ENCODE results near the gene TMC3. TPM values are rescaled to one million over a fixed set of nuclear protein-coding genes. Genes with fewer than 3 reads are reported as not detected.

TMC3 gene
- polyA plus RNA-seq, 1 of the 3 experiments (the other 2 are of a cell fraction), result not detected

DNA sequence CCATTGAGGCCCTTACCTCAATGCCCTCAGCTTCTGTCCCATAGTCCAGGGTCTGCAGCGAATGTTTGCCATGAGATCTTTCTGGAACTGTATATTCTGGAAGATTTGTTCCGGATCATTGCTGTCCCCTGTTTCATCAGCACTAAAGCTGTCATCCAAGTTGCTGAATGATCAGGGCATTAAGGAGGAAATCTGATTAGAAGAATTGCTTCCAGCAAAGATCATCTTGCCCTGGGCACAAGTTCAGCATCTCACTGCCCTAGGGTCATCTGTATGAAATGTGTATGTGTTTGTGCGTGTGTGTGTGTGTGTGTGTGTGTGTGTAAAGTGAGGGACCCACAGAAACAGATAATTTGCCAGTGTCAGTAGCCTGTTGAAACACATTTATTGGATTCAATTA, 1.4 kb downstream of the TMC3 start:
- DNase-seq, result no peak
- H3K27ac ChIP-seq (ENCODE audit: low read depth in 2 of 2, low read length in 1 of 2), result no peak overlapping the region
- H2AFZ ChIP-seq (ENCODE audit: low read depth), result no peak overlapping the region
- TF ChIP-seq USF1 (IDR thresholded peaks at IDR 0.05; ENCODE audit: borderline replicate concordance, low read depth), result no peak
- no peaks in the 10 kb centered on the region for H4K20me1 ChIP-seq (ENCODE audit: insufficient read depth)
- no peaks in the 10 kb centered on the region for H3K9me3 ChIP-seq
- no peak overlapping the region for H3K9ac ChIP-seq
- no peaks in the 10 kb centered on the region for H3K27me3 ChIP-seq (ENCODE audit: insufficient read depth)
- CTCF ChIA-PET, result interaction anchor here (0.7 to 2.3 kb wide), 8 partner anchors 12 to 217 kb away, joined by 3 to 10 read pairs (median 4); no protein-coding TSS in a partner anchor
- no peaks in the 10 kb centered on the region for H3K36me3 ChIP-seq (replicated peaks in 1 of 2; ENCODE audit: control insufficient read depth in 1 of 2, insufficient read depth in 2 of 2, low read length in 1 of 2)
- no peaks in the 10 kb centered on the region for H3F3A ChIP-seq (replicated peaks; ENCODE audit: insufficient read depth)
- POLR2A ChIA-PET, result no interaction called here
- 52% methylated on average over 3 of the region's 3 CpGs for WGBS (ENCODE audit: low lambda C conversion rate)
- H3K4me3 ChIP-seq (ENCODE audit: low read depth in 2 of 2, low read length in 1 of 2), result no peak overlapping the region
- H3K4me1 ChIP-seq (ENCODE audit: control insufficient read depth in 1 of 2, insufficient read depth in 2 of 2, low read depth in 1 of 2, low read length in 1 of 2), result peaks cover 0 to 2% of the 10 kb centered on the region in 2 experiments; a peak in 1 of 4 replicates
- H3K9me2 ChIP-seq, result no peaks in the 10 kb centered on the region
- no peak overlapping the region for H3K4me2 ChIP-seq
- no peaks in the 10 kb centered on the region for H3K79me2 ChIP-seq (ENCODE audit: insufficient read depth)

- Histone ChIP-seq H3K27me3 (ENCODE audit: insufficient read depth) (no peaks in the 10 kb centered on the region), H4K20me1 (ENCODE audit: insufficient read depth) (no peaks in the 10 kb centered on the region), H3K4me1 (ENCODE audit: control insufficient read depth in 1 of 2, insufficient read depth in 2 of 2, low read depth in 1 of 2, low read length in 1 of 2) (no peaks in the 10 kb centered on the region), H3K79me2 (ENCODE audit: insufficient read depth) (no peaks in the 10 kb centered on the region), H3K27ac (ENCODE audit: low read depth in 2 of 2, low read length in 1 of 2) (no peak overlapping the region), H2AFZ (ENCODE audit: low read depth) (no peak overlapping the region), H3K36me3 (replicated peaks in 1 of 2; ENCODE audit: control insufficient read depth in 1 of 2, insufficient read depth in 2 of 2, low read length in 1 of 2) (no peaks in the 10 kb centered on the region), H3K9me2 (no peaks in the 10 kb centered on the region), H3F3A (replicated peaks; ENCODE audit: insufficient read depth) (no peaks in the 10 kb centered on the region), H3K4me2 (no peak overlapping the region), H3K9ac (no peak overlapping the region), H3K4me3 (ENCODE audit: low read depth in 2 of 2, low read length in 1 of 2) (no peak overlapping the region), H3K9me3 (no peaks in the 10 kb centered on the region)
- WGBS (ENCODE audit: low lambda C conversion rate), result 56% methylated on average over 5 of the region's 5 CpGs
- no peak for DNase-seq
- TF ChIP-seq PBX3 (IDR thresholded peaks at IDR 0.05) (no peak), TAF1 (IDR thresholded peaks at IDR 0.05; ENCODE audit: borderline replicate concordance, low read depth, low read length) (no peak), GATA2 (CRISPR knock-in tag; IDR thresholded peaks at IDR 0.05) (no peak), RXRA (IDR thresholded peaks at IDR 0.05; ENCODE audit: borderline replicate concordance, low read depth) (no peak), YY1 (IDR thresholded peaks at IDR 0.05; ENCODE audit: low read depth) (no peak), NFIC (IDR thresholded peaks at IDR 0.05; ENCODE audit: borderline replicate concordance) (no peak), SMC3 (IDR thresholded peaks at IDR 0.05; ENCODE audit: low read depth, low read length) (no peak), ELF1 (IDR thresholded peaks at IDR 0.05) (no peak)
- CTCF ChIA-PET, result no interaction called here
- POLR2A ChIA-PET, result no interaction called here
Measured at GRCh38 chr15:81363718-81364500, 10.1 kb downstream of the TMC3 start.

- H3K9ac ChIP-seq, result no peak overlapping the region
- no peaks in the 10 kb centered on the region for H4K20me1 ChIP-seq (ENCODE audit: insufficient read depth)
- DNase-seq, result no peak
- H3K4me3 ChIP-seq (ENCODE audit: low read depth in 2 of 2, low read length in 1 of 2), result no peak overlapping the region
- no peaks in the 10 kb centered on the region for H3K27me3 ChIP-seq (ENCODE audit: insufficient read depth)
- H3K4me2 ChIP-seq, result no peak overlapping the region
- ChIA-PET POLR2A (no interaction called here), CTCF (interaction anchor here (1.6 kb wide), 1 partner anchor 97 kb away, joined by 4 read pairs; no protein-coding TSS in a partner anchor)
- whole genome bisulfite sequencing (ENCODE audit: low lambda C conversion rate), result 49% methylated on average over 3 of the region's 3 CpGs
- H3K9me2 ChIP-seq, result no peaks in the 10 kb centered on the region
- H3K79me2 ChIP-seq (ENCODE audit: insufficient read depth), result no peaks in the 10 kb centered on the region
- H3K27ac ChIP-seq (ENCODE audit: low read depth in 2 of 2, low read length in 1 of 2), result no peak overlapping the region
- TF ChIP-seq FOXJ3 (CRISPR knock-in tag; IDR thresholded peaks at IDR 0.05) (no peak), PBX3 (IDR thresholded peaks at IDR 0.05) (no peak)
- H3F3A ChIP-seq (replicated peaks; ENCODE audit: insufficient read depth), result no peaks in the 10 kb centered on the region
- no peak overlapping the region for H2AFZ ChIP-seq (ENCODE audit: low read depth)
- H3K4me1 ChIP-seq (ENCODE audit: control insufficient read depth in 1 of 2, insufficient read depth in 2 of 2, low read depth in 1 of 2, low read length in 1 of 2), result no peaks in the 10 kb centered on the region
- H3K36me3 ChIP-seq (replicated peaks in 1 of 2; ENCODE audit: control insufficient read depth in 1 of 2, insufficient read depth in 2 of 2, low read length in 1 of 2), result no peaks in the 10 kb centered on the region
- H3K9me3 ChIP-seq, result no peaks in the 10 kb centered on the region
Measured at GRCh38 chr15:81363276-81363675, 10.7 kb downstream of the TMC3 start.
